ENCODE results near the gene POLRMT. TPM values are rescaled to one million over a fixed set of nuclear protein-coding genes. Genes with fewer than 3 reads are reported as not detected.

Gene POLRMT
- 10 to 100 TPM; 16.1 to 43.3 TPM for total RNA-seq
- polyA plus RNA-seq, result 10 to 100 TPM; 33.5 to 76.7 TPM
- long read RNA-seq, donor 1, partial matches to known transcripts, result 0 of 4 reads
- long read RNA-seq, donor 1, other reads (novel, unspliced or antisense), result 0 of 4 reads
- long read RNA-seq, donor 2, partial matches to known transcripts, result 0 of 1 reads
- long read RNA-seq, donor 2, other reads (novel, unspliced or antisense), result 0 of 1 reads
- long read RNA-seq, donor 3, partial matches to known transcripts, result 0 of 8 reads
- long read RNA-seq, donor 3, other reads (novel, unspliced or antisense), result 7 of 8 reads
- long read RNA-seq, donor 4, partial matches to known transcripts, result 0 of 1 reads
- long read RNA-seq, donor 4, other reads (novel, unspliced or antisense), result 0 of 1 reads
- long read RNA-seq, donor 5, partial matches to known transcripts, result 0 of 4 reads
- long read RNA-seq, donor 5, other reads (novel, unspliced or antisense), result 0 of 4 reads

DNA sequence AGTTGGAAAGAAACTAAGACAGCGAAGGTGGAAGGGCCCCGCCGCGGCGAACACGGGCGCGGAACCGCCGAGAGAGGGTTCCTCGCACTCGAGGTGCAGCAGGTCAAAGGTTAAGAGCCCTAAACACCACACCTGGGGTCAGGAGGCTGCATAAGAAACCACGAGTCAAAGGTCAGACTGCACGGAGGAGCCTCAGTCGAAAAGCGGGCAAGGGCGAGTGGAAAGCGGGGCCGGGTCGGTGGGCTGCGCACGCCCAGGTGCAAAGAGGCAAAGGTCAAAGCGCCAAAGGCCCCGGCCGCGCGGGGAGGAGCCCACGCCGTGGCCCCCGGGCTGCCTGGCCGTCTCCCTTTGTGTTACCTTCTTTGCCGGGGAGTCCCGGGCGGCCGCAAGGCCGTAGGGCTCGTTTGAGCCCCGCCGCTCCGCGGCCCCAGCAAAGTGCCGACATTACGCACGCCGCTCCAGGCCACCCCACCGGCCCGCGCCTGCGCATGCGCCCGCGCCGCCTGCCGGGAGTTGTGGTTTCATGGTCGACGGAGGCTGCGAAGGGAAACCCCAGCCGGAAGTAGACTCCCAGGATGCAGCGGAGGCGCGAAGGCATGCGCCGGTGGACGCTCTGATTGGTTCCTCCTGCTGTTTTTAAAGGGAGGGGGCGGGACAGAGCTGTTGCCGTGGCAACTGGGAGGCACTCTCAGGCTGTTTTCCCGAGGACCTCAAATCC, at the start of gene POLRMT:
TSS of gene POLRMT (minus strand) at position 470 of the 718 bp plus-strand sequence. CDS start at position 445, 25 bp downstream.
- TF ChIP-seq, protein P1, sequence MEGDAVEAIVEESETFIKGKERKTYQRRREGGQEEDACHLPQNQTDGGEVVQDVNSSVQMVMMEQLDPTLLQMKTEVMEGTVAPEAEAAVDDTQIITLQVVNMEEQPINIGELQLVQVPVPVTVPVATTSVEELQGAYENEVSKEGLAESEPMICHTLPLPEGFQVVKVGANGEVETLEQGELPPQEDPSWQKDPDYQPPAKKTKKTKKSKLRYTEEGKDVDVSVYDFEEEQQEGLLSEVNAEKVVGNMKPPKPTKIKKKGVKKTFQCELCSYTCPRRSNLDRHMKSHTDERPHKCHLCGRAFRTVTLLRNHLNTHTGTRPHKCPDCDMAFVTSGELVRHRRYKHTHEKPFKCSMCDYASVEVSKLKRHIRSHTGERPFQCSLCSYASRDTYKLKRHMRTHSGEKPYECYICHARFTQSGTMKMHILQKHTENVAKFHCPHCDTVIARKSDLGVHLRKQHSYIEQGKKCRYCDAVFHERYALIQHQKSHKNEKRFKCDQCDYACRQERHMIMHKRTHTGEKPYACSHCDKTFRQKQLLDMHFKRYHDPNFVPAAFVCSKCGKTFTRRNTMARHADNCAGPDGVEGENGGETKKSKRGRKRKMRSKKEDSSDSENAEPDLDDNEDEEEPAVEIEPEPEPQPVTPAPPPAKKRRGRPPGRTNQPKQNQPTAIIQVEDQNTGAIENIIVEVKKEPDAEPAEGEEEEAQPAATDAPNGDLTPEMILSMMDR (IDR thresholded peaks at IDR 0.05; ENCODE audit: control extremely low read depth, extremely low read depth), result no peak
- peak; percentile 95 for ATAC-seq (ENCODE audit: insufficient read depth, low FRiP score)
- Histone ChIP-seq H3K4me3 (peak within 1 kb of the TSS; percentile 88), H3K9me3 (ENCODE audit: control insufficient read depth in 4 of 4, insufficient read depth in 3 of 4, low read length in 3 of 4) (no peaks in the 10 kb centered on the region), H3K36me3 (ENCODE audit: control insufficient read depth in 4 of 4, insufficient read depth in 4 of 4, low read length in 4 of 4) (peaks cover 0 to 14% (median 2%) of the 10 kb centered on the region in 4 donors), H3K4me1 (ENCODE audit: control insufficient read depth in 5 of 5, insufficient read depth in 5 of 5, low read length in 5 of 5) (peaks cover 0 to 15% (median 5%) of the 10 kb centered on the region in 5 donors), H3K27ac (ENCODE audit: low read depth in 1 of 2, low read length in 1 of 2) (peak within 1 kb of the TSS; percentile 69 to 71), H3K9ac (ENCODE audit: insufficient read depth in 1 of 2, low read length in 2 of 2) (peak within 1 kb of the TSS in 1 of 2 donors; percentile 59), H3K27me3 (ENCODE audit: control insufficient read depth in 3 of 3, insufficient read depth in 3 of 3, low read length in 2 of 3) (no peaks in the 10 kb centered on the region)
- 0 to 1% methylated on average over 53 to 67 of the region's 67 CpGs for WGBS, 2 donors
- DNase-seq, result peak; percentile 99 to 100 (median 99)

DNA sequence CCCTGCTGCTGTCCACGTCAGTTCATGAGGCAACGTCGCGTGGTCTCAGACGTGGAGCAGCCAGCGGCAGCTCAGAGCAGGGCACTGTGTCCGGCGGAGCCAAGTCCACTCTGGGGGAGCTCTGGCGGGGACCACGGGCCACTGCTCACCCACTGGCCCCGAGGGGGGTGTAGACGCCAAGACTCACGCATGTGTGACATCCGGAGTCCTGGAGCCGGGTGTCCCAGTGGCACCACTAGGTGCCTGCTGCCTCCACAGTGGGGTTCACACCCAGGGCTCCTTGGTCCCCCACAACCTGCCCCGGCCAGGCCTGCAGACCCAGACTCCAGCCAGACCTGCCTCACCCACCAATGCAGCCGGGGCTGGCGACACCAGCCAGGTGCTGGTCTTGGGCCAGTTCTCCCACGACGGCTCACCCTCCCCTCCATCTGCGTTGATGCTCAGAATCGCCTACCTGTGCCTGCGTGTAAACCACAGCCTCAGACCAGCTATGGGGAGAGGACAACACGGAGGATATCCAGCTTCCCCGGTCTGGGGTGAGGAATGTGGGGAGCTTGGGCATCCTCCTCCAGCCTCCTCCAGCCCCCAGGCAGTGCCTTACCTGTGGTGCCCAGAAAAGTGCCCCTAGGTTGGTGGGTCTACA, 49.5 kb upstream of the POLRMT start:
- TF ChIP-seq, protein P1 (IDR thresholded peaks at IDR 0.05; ENCODE audit: control extremely low read depth, extremely low read depth), result no peak

DNA sequence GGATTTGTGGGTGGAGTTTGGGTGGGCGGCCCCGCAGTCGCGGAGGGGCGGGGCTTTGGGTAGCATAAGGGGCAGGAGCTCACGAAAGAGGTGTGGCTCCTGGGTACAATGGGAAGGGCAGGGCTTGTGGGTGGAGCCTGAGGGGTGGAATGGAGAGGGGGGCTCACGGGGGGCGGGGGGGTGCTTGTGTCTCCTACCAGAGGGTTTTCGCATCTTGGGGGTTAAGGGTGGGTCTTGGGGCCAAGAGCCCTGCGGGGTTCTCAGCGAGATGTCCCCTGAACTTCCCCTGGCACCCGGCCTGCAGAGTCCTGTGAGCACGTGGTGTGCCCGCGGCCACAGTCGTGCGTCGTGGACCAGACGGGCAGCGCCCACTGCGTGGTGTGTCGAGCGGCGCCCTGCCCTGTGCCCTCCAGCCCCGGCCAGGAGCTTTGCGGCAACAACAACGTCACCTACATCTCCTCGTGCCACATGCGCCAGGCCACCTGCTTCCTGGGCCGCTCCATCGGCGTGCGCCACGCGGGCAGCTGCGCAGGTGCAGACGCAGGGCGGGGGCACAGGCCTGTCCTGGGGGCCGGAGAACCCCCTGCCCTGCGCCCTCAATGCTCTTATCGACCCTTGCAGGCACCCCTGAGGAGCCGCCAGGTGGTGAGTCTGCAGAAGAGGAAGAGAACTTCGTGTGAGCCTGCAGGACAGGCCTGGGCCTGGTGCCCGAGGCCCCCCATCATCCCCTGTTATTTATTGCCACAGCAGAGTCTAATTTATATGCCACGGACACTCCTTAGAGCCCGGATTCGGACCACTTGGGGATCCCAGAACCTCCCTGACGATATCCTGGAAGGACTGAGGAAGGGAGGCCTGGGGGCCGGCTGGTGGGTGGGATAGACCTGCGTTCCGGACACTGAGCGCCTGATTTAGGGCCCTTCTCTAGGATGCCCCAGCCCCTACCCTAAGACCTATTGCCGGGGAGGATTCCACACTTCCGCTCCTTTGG, 48.0 kb upstream of the POLRMT start:
- H3K4me3 ChIP-seq, result no peak overlapping the region

More for the DNA sequence above, 49.5 kb upstream of the POLRMT start:
- ATAC-seq (ENCODE audit: insufficient read depth, low FRiP score), result no peak
- Histone ChIP-seq H3K4me1 (ENCODE audit: control insufficient read depth in 5 of 5, insufficient read depth in 5 of 5, low read length in 5 of 5) (peaks cover 0 to 11% (median 4%) of the 10 kb centered on the region in 5 donors), H3K9ac (ENCODE audit: insufficient read depth in 1 of 2, low read length in 2 of 2) (no peak overlapping the region), H3K27me3 (ENCODE audit: control insufficient read depth in 3 of 3, insufficient read depth in 3 of 3, low read length in 2 of 3) (no peaks in the 10 kb centered on the region), H3K9me3 (ENCODE audit: control insufficient read depth in 4 of 4, insufficient read depth in 3 of 4, low read length in 3 of 4) (no peaks in the 10 kb centered on the region), H3K27ac (ENCODE audit: low read depth in 1 of 2, low read length in 1 of 2) (no peak overlapping the region), H3K36me3 (ENCODE audit: control insufficient read depth in 4 of 4, insufficient read depth in 4 of 4, low read length in 4 of 4) (peaks cover 0 to 2% (median 0%) of the 10 kb centered on the region in 4 donors), H3K4me3 (no peak overlapping the region)
- 80 to 87% methylated on average over 25 of the region's 25 CpGs for WGBS, 2 donors
- no peak for DNase-seq

More for the DNA sequence above, 48.0 kb upstream of the POLRMT start:
- 37 to 54% methylated on average over 51 to 54 of the region's 54 CpGs for WGBS, 2 donors
- H3K27ac ChIP-seq (ENCODE audit: low read depth in 1 of 2, low read length in 1 of 2), result peak overlapping the region in 1 of 2 donors; percentile 26
- TF ChIP-seq, protein P1 (IDR thresholded peaks at IDR 0.05; ENCODE audit: control extremely low read depth, extremely low read depth), result no peak
- peaks cover 0 to 19% (median 6%) of the 10 kb centered on the region in 5 donors for H3K4me1 ChIP-seq (ENCODE audit: control insufficient read depth in 5 of 5, insufficient read depth in 5 of 5, low read length in 5 of 5)
- no peak for ATAC-seq (ENCODE audit: insufficient read depth, low FRiP score)
- H3K9me3 ChIP-seq (ENCODE audit: control insufficient read depth in 4 of 4, insufficient read depth in 3 of 4, low read length in 3 of 4), result no peaks in the 10 kb centered on the region
- peaks cover 0 to 4% (median 3%) of the 10 kb centered on the region in 3 donors for H3K27me3 ChIP-seq (ENCODE audit: control insufficient read depth in 3 of 3, insufficient read depth in 3 of 3, low read length in 2 of 3)
- no peak overlapping the region for H3K9ac ChIP-seq (ENCODE audit: insufficient read depth in 1 of 2, low read length in 2 of 2)
- peaks cover 0 to 2% (median 0%) of the 10 kb centered on the region in 4 donors for H3K36me3 ChIP-seq (ENCODE audit: control insufficient read depth in 4 of 4, insufficient read depth in 4 of 4, low read length in 4 of 4)
- DNase-seq, result peak in 1 of 3 donors; percentile 83
